Activated CD4-positive, alpha-beta T cell treated with anti-CD3 and anti-CD28 coated beads, Interleukin-2, Interleukin-4, amounts not matched to agents 100 ng/mL and 50 ng/mL, durations not matched to agents 16 hours and 8 hours (primary cell): ENCODE results near the gene USP17L13.
"Not testable (repeated sequence)": the region's sequence is repeated elsewhere in the genome, so short reads cannot be mapped to it uniquely, and the experiment has no call there.

Experiments
- DNase-seq: peaks from one replicate; pipeline ENCODE4 v3.0.0-alpha.2; 2020; ENCODE audit warnings: low spot score

Gene USP17L13, protein sequence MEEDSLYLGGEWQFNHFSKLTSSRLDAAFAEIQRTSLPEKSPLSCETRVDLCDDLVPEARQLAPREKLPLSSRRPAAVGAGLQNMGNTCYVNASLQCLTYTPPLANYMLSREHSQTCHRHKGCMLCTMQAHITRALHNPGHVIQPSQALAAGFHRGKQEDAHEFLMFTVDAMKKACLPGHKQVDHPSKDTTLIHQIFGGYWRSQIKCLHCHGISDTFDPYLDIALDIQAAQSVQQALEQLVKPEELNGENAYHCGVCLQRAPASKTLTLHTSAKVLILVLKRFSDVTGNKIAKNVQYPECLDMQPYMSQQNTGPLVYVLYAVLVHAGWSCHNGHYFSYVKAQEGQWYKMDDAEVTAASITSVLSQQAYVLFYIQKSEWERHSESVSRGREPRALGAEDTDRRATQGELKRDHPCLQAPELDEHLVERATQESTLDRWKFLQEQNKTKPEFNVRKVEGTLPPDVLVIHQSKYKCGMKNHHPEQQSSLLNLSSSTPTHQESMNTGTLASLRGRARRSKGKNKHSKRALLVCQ

DNA sequence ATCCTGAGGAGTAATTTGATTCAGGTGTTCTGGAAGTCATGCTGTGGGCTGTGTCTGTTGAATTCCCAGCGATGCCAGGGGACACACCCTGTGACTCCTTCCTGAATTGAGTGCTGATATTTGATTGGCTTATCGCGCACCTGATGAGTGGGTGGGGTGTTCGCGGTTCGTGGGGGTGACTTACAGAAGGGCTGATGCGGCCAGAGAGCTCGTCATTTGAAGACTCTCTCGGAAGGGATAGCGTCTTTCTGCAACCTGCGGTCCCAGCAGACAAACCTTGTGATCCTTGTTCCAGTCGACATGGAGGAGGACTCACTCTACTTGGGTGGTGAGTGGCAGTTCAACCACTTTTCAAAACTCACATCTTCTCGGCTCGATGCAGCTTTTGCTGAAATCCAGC, at the start of gene USP17L13:
USP17L13 (plus strand) TSS at position 301 of the 400 bp plus-strand sequence; CDS start at position 301, 0 bp downstream.
- not testable (repeated sequence) for DNase-seq

DNA sequence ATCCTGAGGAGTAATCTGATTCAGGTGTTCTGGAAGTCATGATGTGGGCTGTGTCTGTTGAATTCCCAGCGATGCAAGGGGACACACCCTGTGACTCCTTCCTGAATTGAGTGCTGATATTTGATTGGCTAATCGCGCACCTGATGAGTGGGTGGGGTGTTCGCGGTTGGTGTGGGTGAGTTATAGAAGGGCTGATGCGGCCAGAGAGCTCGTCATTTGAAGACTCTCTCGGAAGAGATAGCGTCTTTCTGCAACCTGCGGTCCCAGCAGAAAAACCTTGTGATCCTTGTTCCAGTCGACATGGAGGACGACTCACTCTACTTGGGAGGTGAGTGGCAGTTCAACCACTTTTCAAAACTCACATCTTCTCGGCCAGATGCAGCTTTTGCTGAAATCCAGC, 14.3 kb upstream of the USP17L13 start, which contains the start of gene USP17L10:
USP17L10 (plus strand) TSS at position 301 of the 400 bp plus-strand sequence; CDS start at position 301, 0 bp downstream.
- not testable (repeated sequence) for DNase-seq

DNA sequence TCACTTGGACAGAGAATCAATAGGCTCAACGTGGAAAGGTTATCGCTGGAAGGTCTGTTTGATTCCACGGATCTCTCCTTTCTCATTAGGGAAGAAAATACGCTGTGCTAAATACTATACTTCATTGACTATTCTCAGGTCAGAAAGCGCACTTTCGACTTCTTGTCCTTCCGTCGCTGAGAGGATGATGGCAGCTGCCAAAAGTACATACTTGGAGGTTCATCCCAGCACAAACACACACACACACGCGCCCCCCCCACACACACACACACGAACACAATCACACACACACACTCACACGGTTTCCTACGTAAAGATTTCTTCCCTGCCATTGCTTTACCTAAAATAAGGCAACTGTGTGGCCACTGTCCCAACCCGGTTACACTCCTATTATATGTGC, 10.0 kb upstream of the USP17L13 start:
- DNase-seq: not testable (repeated sequence)

DNA sequence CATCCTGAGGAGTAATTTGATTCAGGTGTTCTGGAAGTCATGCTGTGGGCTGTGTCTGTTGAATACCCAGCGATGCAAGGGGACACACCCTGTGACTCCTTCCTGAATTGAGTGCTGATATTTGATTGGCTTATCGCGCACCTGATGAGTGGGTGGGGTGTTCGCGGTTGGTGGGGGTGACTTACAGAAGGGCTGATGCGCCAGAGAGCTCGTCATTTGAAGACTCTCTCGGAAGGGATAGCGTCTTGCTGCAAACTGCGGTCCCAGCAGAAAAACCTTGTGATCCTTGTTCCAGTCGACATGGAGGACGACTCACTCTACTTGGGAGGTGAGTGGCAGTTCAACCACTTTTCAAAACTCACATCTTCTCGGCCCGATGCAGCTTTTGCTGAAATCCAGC, 9.6 kb upstream of the USP17L13 start, which contains the start of gene USP17L11:
USP17L11 (plus strand) TSS at position 301 of the 400 bp plus-strand sequence; CDS start at position 301, 0 bp downstream.
- DNase-seq: not testable (repeated sequence)

DNA sequence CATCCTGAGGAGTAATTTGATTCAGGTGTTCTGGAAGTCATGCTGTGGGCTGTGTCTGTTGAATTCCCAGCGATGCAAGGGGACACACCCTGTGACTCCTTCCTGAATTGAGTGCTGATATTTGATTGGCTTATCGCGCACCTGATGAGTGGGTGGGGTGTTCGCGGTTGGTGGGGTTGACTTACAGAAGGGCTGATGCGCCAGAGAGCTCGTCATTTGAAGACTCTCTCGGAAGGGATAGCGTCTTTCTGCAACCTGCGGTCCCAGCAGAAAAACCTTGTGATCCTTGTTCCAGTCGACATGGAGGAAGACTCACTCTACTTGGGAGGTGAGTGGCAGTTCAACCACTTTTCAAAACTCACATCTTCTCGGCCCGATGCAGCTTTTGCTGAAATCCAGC, 4.8 kb upstream of the USP17L13 start, which contains the start of gene USP17L12:
USP17L12 (plus strand) TSS at position 301 of the 400 bp plus-strand sequence; CDS start at position 301, 0 bp downstream.
- DNase-seq: not testable (repeated sequence)

DNA sequence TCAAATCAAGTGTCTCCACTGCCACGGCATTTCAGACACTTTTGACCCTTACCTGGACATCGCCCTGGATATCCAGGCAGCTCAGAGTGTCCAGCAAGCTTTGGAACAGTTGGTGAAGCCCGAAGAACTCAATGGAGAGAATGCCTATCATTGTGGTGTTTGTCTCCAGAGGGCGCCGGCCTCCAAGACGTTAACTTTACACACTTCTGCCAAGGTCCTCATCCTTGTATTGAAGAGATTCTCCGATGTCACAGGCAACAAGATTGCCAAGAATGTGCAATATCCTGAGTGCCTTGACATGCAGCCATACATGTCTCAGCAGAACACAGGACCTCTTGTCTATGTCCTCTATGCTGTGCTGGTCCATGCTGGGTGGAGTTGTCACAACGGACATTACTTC, 5.6 kb downstream of the USP17L13 start:
- DNase-seq: peak; percentile 0

DNA sequence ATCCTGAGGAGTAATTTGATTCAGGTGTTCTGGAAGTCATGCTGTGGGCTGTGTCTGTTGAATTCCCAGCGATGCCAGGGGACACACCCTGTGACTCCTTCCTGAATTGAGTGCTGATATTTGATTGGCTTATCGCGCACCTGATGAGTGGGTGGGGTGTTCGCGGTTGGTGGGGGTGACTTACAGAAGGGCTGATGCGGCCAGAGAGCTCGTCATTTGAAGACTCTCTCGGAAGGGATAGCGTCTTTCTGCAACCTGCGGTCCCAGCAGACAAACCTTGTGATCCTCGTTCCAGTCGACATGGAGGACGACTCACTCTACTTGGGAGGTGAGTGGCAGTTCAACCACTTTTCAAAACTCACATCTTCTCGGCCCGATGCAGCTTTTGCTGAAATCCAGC, 9.4 kb downstream of the USP17L13 start, which contains the start of gene USP17L15:
USP17L15 (plus strand) TSS at position 301 of the 400 bp plus-strand sequence; CDS start at position 301, 0 bp downstream.
- DNase-seq: not testable (repeated sequence)

DNA sequence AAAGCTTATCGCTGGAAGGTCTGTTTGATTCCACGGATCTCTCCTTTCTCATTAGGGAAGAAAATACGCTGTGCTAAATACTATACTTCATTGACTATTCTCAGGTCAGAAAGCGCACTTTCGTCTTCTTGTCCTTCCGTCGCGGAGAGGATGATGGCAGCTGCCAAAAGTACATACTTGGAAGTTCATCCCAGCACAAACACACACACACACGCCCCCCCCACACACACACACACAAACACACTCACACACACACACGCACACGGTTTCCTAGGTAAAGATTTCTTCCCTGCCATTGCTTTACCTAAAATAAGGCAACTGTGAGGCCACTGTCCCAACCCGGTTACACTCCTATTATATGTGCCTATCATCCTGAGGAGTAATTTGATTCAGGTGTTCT, 13.8 kb downstream of the USP17L13 start:
- not testable (repeated sequence) for DNase-seq

DNA sequence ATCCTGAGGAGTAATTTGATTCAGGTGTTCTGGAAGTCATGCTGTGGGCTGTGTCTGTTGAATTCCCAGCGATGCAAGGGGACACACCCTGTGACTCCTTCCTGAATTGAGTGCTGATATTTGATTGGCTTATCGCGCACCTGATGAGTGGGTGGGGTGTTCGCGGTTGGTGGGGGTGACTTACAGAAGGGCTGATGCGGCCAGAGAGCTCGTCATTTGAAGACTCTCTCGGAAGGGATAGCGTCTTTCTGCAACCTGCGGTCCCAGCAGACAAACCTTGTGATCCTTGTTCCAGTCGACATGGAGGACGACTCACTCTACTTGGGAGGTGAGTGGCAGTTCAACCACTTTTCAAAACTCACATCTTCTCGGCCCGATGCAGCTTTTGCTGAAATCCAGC, 18.9 kb downstream of the USP17L13 start, which contains the start of gene USP17L17:
USP17L17 (plus strand) TSS at position 301 of the 400 bp plus-strand sequence; CDS start at position 301, 0 bp downstream.
- not testable (repeated sequence) for DNase-seq

DNA sequence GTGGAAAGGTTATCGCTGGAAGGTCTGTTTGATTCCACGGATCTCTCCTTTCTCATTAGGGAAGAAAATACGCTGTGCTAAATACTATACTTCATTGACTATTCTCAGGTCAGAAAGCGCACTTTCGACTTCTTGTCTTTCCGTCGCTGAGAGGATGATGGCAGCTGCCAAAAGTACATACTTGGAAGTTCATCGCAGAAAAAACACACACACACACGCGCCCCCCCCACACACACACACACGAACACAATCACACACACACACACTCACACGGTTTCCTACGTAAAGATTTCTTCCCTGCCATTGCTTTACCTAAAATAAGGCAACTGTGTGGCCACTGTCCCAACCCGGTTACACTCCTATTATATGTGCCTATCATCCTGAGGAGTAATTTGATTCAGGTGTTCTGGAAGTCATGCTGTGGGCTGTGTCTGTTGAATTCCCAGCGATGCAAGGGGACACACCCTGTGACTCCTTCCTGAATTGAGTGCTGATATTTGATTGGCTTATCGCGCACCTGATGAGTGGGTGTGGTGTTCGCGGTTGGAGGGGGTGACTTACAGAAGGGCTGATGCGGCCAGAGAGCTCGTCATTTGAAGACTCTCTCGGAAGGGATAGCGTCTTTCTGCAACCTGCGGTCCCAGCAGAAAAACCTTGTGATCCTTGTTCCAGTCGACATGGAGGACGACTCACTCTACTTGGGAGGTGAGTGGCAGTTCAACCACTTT, 23.4 kb downstream of the USP17L13 start, which contains the start of gene USP17L18:
USP17L18 (plus strand) TSS at position 678 of the 728 bp plus-strand sequence; CDS start at position 678, 0 bp downstream.
- peak; percentile 0 for DNase-seq

DNA sequence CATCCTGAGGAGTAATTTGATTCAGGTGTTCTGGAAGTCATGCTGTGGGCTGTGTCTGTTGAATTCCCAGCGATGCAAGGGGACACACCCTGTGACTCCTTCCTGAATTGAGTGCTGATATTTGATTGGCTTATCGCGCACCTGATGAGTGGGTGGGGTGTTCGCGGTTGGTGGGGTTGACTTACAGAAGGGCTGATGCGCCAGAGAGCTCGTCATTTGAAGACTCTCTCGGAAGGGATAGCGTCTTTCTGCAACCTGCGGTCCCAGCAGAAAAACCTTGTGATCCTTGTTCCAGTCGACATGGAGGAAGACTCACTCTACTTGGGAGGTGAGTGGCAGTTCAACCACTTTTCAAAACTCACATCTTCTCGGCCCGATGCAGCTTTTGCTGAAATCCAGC, 28.4 kb downstream of the USP17L13 start, which contains the start of gene USP17L19:
USP17L19 (plus strand) TSS at position 301 of the 400 bp plus-strand sequence; CDS start at position 301, 0 bp downstream.
- not testable (repeated sequence) for DNase-seq

DNA sequence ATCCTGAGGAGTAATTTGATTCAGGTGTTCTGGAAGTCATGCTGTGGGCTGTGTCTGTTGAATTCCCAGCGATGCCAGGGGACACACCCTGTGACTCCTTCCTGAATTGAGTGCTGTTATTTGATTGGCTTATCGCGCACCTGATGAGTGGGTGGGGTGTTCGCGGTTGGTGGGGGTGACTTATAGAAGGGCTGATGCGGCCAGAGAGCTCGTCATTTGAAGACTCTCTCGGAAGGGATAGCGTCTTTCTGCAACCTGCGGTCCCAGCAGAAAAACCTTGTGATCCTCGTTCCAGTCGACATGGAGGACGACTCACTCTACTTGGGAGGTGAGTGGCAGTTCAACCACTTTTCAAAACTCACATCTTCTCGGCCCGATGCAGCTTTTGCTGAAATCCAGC, 33.1 kb downstream of the USP17L13 start, which contains the start of gene USP17L20:
USP17L20 (plus strand) TSS at position 301 of the 400 bp plus-strand sequence; CDS start at position 301, 0 bp downstream.
- not testable (repeated sequence) for DNase-seq

DNA sequence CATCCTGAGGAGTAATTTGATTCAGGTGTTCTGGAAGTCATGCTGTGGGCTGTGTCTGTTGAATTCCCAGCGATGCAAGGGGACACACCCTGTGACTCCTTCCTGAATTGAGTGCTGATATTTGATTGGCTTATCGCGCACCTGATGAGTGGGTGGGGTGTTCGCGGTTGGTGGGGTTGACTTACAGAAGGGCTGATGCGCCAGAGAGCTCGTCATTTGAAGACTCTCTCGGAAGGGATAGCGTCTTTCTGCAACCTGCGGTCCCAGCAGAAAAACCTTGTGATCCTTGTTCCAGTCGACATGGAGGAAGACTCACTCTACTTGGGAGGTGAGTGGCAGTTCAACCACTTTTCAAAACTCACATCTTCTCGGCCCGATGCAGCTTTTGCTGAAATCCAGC, 37.9 kb downstream of the USP17L13 start, which contains the start of gene USP17L21:
USP17L21 (plus strand) TSS at position 301 of the 400 bp plus-strand sequence; CDS start at position 301, 0 bp downstream.
- not testable (repeated sequence) for DNase-seq

DNA sequence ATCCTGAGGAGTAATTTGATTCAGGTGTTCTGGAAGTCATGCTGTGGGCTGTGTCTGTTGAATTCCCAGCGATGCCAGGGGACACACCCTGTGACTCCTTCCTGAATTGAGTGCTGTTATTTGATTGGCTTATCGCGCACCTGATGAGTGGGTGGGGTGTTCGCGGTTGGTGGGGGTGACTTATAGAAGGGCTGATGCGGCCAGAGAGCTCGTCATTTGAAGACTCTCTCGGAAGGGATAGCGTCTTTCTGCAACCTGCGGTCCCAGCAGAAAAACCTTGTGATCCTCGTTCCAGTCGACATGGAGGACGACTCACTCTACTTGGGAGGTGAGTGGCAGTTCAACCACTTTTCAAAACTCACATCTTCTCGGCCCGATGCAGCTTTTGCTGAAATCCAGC, 42.6 kb downstream of the USP17L13 start, which contains the start of gene USP17L22:
USP17L22 (plus strand) TSS at position 301 of the 400 bp plus-strand sequence; CDS start at position 301, 0 bp downstream.
- not testable (repeated sequence) for DNase-seq

DNA sequence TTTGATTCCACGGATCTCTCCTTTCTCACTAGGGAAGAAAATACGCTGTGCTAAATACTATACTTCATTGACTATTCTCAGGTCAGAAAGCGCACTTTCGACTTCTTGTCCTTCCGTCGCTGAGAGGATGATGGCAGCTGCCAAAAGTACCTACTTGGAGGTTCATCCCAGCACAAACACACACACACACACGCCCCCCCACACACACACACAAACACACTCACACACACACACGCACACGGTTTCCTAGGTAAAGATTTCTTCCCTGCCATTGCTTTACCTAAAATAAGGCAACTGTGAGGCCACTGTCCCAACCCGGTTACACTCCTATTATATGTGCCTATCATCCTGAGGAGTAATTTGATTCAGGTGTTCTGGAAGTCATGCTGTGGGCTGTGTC, 47.0 kb downstream of the USP17L13 start:
- peak; percentile 0 for DNase-seq
